Neural cell (in vitro differentiated cells): ENCODE results near the gene FOXP2. TPM values are rescaled to one million over a fixed set of nuclear protein-coding genes. Genes with fewer than 3 reads are reported as not detected.

Experiments used
- H2AFZ ChIP-seq: fragments of 200-600, 300-800 bp; sonication (generic), shearing (Covaris generic); 2 replicates; pipeline ENCODE4 v1.6.0; 2014; ENCODE audit warnings: low read depth, mild to moderate bottlenecking, antibody characterized with exemption, low read length, moderate library complexity
- H3F3A ChIP-seq: fragments of 200-600 bp; shearing (Covaris generic); 2 replicates; pipeline ENCODE4 v1.6.1; 2016; ENCODE audit warnings: mild to moderate bottlenecking, moderate library complexity, mixed read lengths, antibody characterized with exemption, low read length; ENCODE audit not compliant: insufficient read depth, poor library complexity, severe bottlenecking
- H3K27ac ChIP-seq: fragments of 200-600, 300-800 bp; sonication (generic), shearing (Covaris generic); 2 replicates; pipeline ENCODE4 v1.5.1; 2014; ENCODE audit warnings: mild to moderate bottlenecking, low read length, moderate library complexity
- H3K27me3 ChIP-seq: fragments of 300-800, 200-600 bp; sonication (generic), shearing (Covaris generic); 2 replicates; pipeline ENCODE4 v1.6.0; 2014; ENCODE audit warnings: mild to moderate bottlenecking, low read depth, low read length, moderate library complexity; ENCODE audit not compliant: insufficient read depth
- H3K36me3 ChIP-seq: fragments of 300-800, 200-600 bp; sonication (generic), shearing (Covaris generic); 2 replicates; pipeline ENCODE4 v1.5.1; 2014; ENCODE audit warnings: mild to moderate bottlenecking, antibody characterized with exemption, low read length, moderate library complexity; ENCODE audit not compliant: insufficient read depth
- H3K4me2 ChIP-seq: fragments of 300-800, 200-600 bp; sonication (generic), shearing (Covaris generic); 2 replicates; pipeline ENCODE4 v1.6.0; 2014; ENCODE audit warnings: mild to moderate bottlenecking, low read length
- H3K4me3 ChIP-seq: fragments of 300-800, 200-600 bp; sonication (generic), shearing (Covaris generic); 2 replicates; pipeline ENCODE4 v1.5.1; 2014; ENCODE audit warnings: mild to moderate bottlenecking, low read length, moderate library complexity
- H3K79me2 ChIP-seq: fragments of 200-600 bp; shearing (Covaris generic); replicated peaks from 2 replicates; pipeline ENCODE4 v1.6.0; 2014; ENCODE audit warnings: mild to moderate bottlenecking, low read length, moderate library complexity; ENCODE audit not compliant: insufficient read depth
- H3K9ac ChIP-seq: fragments of 300-800, 200-600 bp; sonication (generic), shearing (Covaris generic); 2 replicates; pipeline ENCODE4 v1.6.1; 2016; ENCODE audit warnings: mild to moderate bottlenecking, low read length, mixed read lengths
- H3K9me2 ChIP-seq: fragments of 200-600 bp; shearing (Covaris generic); 2 replicates; pipeline ENCODE4 v1.6.1; 2016; ENCODE audit warnings: mild to moderate bottlenecking, low read length, mixed read lengths; ENCODE audit not compliant: insufficient read depth
- H3K9me3 ChIP-seq: fragments of 200-600, 300-800 bp; sonication (generic), shearing (Covaris generic); 2 replicates; pipeline ENCODE4 v1.6.1; 2016; ENCODE audit warnings: mild to moderate bottlenecking, mixed run types, low read length, moderate library complexity, mixed read lengths
- H4K20me1 ChIP-seq: fragments of 200-600 bp; shearing (Covaris generic); 2 replicates; pipeline ENCODE4 v1.6.1; 2016; ENCODE audit warnings: mild to moderate bottlenecking, mixed run types; ENCODE audit not compliant: insufficient read depth
- EP300 ChIP-seq: fragments of 450-650 bp; conservative IDR thresholded peaks from 2 replicates; pipeline ENCODE4 v1.6.1; 2014; ENCODE audit warnings: antibody characterized with exemption, mild to moderate bottlenecking, moderate library complexity; ENCODE audit not compliant: poor library complexity, severe bottlenecking
- EZH2 ChIP-seq: fragments of 200-600, 300-800 bp; shearing (Covaris generic), sonication (generic); IDR thresholded peaks from 2 replicates; pipeline ENCODE4 v1.6.1; 2014; ENCODE audit warnings: antibody characterized with exemption, low read length, borderline replicate concordance, mild to moderate bottlenecking; ENCODE audit not compliant: insufficient read depth, poor library complexity, severe bottlenecking
- MXI1 ChIP-seq: fragments of 450-650 bp; conservative IDR thresholded peaks from 2 replicates; pipeline ENCODE4 v1.6.1; 2014; ENCODE audit warnings: antibody characterized with exemption, mild to moderate bottlenecking; ENCODE audit not compliant: poor library complexity, severe bottlenecking
- POLR2AphosphoS5 ChIP-seq: IDR thresholded peaks from 2 replicates; pipeline ENCODE4 v1.6.1; 2012
- RAD21 ChIP-seq: fragments of 450-650 bp; conservative IDR thresholded peaks from 2 replicates; pipeline ENCODE4 v1.6.1; 2014; ENCODE audit warnings: antibody characterized with exemption, mild to moderate bottlenecking, moderate library complexity
- REST ChIP-seq: IDR thresholded peaks from 2 replicates; pipeline ENCODE4 v1.6.1; 2012; ENCODE audit warnings: borderline replicate concordance
- SMC3 ChIP-seq: fragments of 450-650 bp; conservative IDR thresholded peaks from 2 replicates; pipeline ENCODE4 v1.6.1; 2014; ENCODE audit warnings: antibody characterized with exemption, mild to moderate bottlenecking, moderate library complexity; ENCODE audit not compliant: poor library complexity
- TAF1 ChIP-seq: IDR thresholded peaks from 2 replicates; pipeline ENCODE4 v1.6.1; 2012; ENCODE audit warnings: low read depth
- polyA plus RNA-seq: library from polyadenylated mRNA; depleted of rRNA; stranded (reverse); fragments of >200 nt; gene quantifications from 2 replicates; pipeline ENCODE4 v1.2.3, GENCODE V29; 2014
- TF ChIP-seq, protein P1 (sequence below): fragments of 450-650 bp; IDR thresholded peaks from 2 replicates; pipeline ENCODE4 v1.5.1; 2014; ENCODE audit warnings: antibody characterized with exemption, mild to moderate bottlenecking, moderate library complexity; ENCODE audit not compliant: poor library complexity, severe bottlenecking

Gene FOXP2
- polyA plus RNA-seq, 1 donor from 2014 or later: 51.3 TPM

GRCh38 chr7:114472896-114473512 lies 58.4 kb downstream of the FOXP2 start:
- no peaks in the 10 kb centered on the region for H3F3A ChIP-seq
- H3K9ac ChIP-seq: no peak overlapping the region
- no peak overlapping the region for H2AFZ ChIP-seq
- H3K79me2 ChIP-seq: no peaks in the 10 kb centered on the region
- H3K9me3 ChIP-seq: no peaks in the 10 kb centered on the region
- no peaks in the 10 kb centered on the region for H4K20me1 ChIP-seq
- no peak overlapping the region for H3K4me2 ChIP-seq
- H3K4me3 ChIP-seq: no peak overlapping the region
- H3K9me2 ChIP-seq: no peaks in the 10 kb centered on the region
- TF ChIP-seq RAD21: no peak
- TF ChIP-seq, protein P1, sequence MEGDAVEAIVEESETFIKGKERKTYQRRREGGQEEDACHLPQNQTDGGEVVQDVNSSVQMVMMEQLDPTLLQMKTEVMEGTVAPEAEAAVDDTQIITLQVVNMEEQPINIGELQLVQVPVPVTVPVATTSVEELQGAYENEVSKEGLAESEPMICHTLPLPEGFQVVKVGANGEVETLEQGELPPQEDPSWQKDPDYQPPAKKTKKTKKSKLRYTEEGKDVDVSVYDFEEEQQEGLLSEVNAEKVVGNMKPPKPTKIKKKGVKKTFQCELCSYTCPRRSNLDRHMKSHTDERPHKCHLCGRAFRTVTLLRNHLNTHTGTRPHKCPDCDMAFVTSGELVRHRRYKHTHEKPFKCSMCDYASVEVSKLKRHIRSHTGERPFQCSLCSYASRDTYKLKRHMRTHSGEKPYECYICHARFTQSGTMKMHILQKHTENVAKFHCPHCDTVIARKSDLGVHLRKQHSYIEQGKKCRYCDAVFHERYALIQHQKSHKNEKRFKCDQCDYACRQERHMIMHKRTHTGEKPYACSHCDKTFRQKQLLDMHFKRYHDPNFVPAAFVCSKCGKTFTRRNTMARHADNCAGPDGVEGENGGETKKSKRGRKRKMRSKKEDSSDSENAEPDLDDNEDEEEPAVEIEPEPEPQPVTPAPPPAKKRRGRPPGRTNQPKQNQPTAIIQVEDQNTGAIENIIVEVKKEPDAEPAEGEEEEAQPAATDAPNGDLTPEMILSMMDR: no peak
- no peak for TF ChIP-seq EP300
- no peak for TF ChIP-seq TAF1
- TF ChIP-seq POLR2AphosphoS5: no peak
- no peak for TF ChIP-seq SMC3
- no peak for TF ChIP-seq MXI1
- no peak for TF ChIP-seq REST
- TF ChIP-seq EZH2: no peak
- no peak overlapping the region for H3K27ac ChIP-seq
- H3K36me3 ChIP-seq: no peaks in the 10 kb centered on the region
- H3K27me3 ChIP-seq: no peaks in the 10 kb centered on the region

DNA sequence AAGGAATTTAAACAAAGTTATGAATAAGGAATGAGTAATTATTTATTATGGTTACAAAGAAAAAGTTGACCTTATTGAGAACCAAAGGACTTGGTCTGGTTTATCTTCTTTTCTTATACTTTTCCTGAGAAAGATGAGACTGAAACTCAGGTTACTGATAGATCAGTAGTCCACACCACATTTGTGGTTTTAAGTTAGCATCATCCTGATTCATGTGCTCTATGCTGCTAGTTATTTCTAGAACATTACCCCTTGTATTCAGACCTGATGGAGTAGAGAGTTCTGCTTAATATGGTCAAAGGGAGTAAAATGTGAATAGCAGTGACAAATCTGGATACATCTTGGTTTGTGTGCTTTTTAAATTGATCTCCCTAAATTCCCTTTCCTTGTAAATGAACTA lies 63.8 kb downstream of the FOXP2 start:
- Histone ChIP-seq H3K4me3 (no peak overlapping the region), H3K4me2 (no peak overlapping the region), H3K9ac (no peak overlapping the region), H3F3A (no peaks in the 10 kb centered on the region), H3K9me3 (no peaks in the 10 kb centered on the region), H2AFZ (no peak overlapping the region), H3K27me3 (no peaks in the 10 kb centered on the region), H3K27ac (no peak overlapping the region), H3K36me3 (no peaks in the 10 kb centered on the region), H3K79me2 (no peaks in the 10 kb centered on the region), H4K20me1 (no peaks in the 10 kb centered on the region), H3K9me2 (no peaks in the 10 kb centered on the region)
- no peak for TF ChIP-seq TAF1
- no peak for TF ChIP-seq REST
- no peak for TF ChIP-seq EP300
- TF ChIP-seq, protein P1: no peak
- no peak for TF ChIP-seq SMC3
- TF ChIP-seq POLR2AphosphoS5: no peak
- no peak for TF ChIP-seq EZH2
- TF ChIP-seq MXI1: no peak
- no peak for TF ChIP-seq RAD21
